Activated CD4-positive, CD25-positive, alpha-beta regulatory T cell treated with anti-CD3 and anti-CD28 coated beads, Interleukin-2, amount 50 U/mL, for 16 hours (primary cell): ENCODE measurements around the gene KLHL7.
"Not testable (repeated sequence)": the region's sequence is repeated elsewhere in the genome, so short reads cannot be mapped to it uniquely, and the experiment has no call there.

Source experiments
- DNase-seq: peaks from one replicate; pipeline ENCODE4 v3.0.0-alpha.2; 2020; ENCODE audit warnings: low read depth, low spot score

The KLHL7 gene

DNA sequence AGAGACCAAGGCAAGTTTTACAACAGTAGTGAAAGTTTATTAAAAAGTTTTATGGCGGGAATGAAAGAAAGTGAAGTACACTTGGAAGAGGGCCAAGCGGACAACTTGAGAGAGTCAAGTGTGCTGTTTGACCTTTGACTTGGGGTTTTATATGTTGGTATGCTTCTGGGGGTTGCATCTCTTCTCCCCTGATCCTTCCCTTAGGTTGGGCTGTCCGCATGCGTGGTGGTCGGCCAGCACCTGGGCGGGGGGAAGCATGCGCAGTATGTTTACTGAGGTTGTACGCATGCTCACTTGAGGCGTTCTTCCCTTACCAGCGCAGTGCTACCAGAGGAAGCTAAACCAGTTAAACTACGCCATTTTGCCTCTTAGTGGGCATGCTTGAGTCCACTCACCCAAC is 108.2 kb downstream of the KLHL7 start:
- no peak for DNase-seq

DNA sequence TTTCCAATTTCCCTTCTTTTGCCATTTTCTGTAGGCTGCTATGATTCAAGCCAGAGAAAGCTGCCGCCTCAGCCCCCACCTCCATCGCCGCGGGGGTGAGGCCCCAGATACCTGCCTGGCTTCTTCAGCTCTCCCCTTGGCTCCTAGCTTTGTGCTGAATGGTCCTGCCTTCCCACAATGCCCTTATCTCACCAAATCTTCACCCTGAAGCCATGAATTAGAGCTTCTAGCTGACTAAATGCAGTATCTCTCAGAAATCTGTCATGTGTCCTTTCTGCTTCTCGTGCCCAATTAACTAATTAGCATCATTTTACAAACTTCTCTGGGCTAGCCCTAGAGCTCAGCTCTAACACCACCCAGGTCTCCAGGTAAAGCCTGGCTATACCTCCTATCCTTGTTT is 108.8 kb downstream of the KLHL7 start:
- no peak for DNase-seq

DNA sequence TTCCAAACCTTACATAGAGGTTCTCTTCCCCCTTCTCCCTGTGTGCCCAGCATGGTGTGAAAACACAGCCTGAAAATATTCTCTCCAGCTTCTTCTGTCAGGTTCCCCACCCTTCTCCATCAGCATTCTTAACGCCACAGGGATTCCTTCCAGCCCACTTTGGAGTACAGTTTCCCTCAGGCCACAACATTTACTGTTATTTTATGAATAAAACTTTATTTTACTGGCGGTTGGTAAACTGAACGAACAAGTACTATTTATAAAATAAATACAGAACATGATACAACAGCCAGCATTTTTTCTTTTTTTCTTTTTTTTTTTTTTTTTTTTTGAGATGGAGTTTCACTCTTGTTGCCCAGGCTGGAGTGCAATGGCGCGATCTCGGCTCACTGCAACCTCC is 109.4 kb downstream of the KLHL7 start:
- no peak for DNase-seq

DNA sequence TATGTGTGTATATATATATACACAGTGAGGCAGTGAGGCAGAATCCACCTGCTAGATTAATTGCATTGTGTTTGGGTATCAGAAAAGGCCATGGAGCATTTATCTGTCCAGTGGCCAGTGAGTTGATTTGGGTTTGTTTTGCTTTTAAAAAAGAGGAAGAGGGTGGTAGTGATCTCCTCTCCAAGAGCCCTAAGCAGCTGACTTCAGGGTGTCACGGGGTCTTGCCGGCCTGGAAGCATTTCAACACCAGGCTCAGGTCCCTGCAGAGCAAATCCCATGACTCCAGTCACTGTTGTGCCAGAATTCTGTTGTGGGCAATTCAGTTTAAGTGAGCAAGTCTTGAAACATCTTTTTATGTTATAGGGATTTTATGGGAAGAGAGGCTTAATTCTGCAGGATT is 110.4 kb downstream of the KLHL7 start:
- DNase-seq = no peak

DNA sequence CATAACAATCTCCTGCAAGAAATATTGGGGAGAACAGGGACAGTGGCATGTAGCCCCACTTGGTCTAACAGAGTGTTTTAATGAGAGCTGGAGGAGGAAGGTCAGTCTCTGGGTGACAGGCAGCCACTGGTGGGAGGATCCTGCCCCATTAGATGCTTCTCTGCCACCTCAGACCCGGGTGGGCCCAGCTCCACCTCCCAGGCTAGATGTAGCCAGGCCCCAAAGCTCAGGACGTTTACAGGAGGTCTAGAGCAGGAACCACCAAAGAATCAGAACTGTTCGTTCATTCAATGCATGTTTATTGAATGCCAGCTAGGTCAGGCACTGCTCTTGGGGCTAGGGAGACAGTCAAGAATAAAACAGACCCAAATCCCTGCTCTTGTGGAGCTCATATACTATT is 112.6 kb downstream of the KLHL7 start:
- DNase-seq = no peak

DNA sequence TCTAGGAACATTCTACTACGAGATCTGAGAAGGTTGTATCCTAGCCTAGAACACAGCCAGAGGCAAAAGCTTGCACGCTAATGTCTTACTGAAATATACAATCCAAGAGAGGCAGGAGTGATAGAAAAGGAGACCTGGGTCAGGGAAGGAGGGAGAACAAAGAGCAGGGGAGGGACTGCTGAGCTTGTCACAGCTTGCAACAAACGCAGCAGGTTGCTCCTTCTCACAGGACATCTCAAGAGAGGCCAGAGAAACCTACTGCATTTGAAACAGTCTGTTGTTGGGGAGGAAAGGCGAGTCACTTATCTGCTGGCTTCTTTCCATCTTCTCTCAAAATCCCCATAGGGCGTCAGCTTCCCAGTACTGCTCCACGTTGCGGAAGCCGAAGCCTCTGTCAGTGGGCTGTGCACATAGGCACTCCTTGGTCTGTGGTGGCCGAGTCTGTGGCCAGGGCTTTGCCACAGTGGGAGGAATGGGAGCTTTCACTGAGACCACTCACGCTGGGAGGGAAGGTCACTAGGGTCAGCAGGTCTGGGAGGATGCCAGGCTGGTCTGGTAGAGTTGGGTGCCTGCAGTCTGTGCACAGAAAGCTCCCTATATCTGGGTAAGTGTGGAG is 115.2 kb downstream of the KLHL7 start:
- DNase-seq = no peak

DNA sequence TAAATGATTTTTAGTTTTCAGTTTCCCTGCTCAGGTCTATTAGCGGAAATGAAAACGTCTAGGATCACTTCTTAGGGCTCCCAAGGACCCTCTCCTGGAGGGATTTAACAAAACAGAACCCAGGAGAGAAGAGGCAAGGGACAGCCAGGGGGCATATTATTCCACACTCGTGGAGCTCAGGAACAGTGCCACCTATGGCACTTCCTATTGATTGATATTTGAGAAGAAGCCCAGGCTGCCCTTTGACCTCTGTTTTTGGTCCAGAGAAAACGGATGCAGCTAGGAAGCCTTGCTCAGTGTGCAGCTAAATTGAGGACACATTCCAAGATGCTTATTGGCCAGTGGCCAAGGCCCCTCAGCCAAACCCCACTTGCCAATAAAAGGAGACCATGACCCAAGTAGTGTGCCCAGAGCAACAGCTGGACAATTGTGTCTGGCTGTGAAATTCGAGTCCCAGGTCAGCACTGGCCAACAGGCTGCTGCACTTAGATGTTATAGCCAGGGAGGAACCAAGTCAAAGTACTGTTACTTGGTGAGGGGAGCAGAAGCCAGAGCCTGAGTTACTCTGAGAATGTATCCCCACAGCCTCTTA is 117.0 kb downstream of the KLHL7 start:
- DNase-seq = no peak

DNA sequence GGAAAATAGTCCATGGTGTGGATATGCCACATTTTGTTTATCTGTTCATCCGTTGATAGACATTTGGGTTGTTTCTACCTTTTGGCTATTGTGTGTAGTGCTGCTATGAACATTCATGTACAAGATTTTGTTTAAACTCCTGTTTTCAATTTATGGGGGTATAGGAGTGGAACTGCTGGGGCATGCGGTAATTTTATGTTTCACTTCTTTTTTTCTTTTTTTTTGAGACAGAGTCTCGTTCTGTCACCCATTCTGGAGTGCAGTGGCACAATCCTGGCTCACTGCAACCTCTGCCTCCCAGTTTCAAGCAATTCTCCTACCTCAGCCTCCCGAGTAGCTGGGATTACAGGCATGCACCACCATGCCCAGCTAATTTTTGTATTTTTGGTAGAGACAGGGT is 118.8 kb downstream of the KLHL7 start:
- DNase-seq = not testable (repeated sequence)

DNA sequence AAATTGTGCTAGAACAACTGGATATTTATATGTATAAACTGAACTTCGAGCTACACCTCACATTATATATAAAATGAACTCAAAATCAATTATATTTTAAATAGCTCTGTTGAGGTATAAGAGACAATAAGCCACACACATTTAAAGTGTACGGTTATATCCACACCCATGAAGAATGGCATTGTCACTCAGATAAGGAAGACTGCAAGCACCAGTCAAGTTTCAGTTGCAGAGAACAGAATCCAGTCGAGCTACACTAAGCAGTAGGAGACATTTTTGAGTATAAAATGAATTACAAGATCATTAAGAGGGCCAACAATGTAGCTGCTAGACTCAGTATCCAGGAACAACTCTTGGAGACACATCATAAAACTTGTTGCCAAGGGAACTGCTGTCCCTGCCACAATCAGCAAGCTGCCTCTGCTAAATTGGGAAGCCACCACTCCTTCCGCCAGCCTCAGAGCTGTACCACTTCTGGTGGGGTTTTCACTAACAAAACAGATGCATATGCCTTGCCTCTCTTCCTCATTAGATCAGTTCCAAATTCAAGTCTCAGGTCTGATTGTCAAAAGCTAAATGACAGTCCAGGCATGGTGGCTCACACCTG is 121.4 kb downstream of the KLHL7 start:
- no peak for DNase-seq
